Suprapubic skin (tissue), 3 donors: ENCODE results near the gene C11orf54.

Experiments
- POLR2AphosphoS5 ChIP-seq, 3 donors: sonication (generic); formaldehyde crosslinking; IDR thresholded peaks; one replicate each; pipeline ENCODE4 v1.6.1; 2017; ENCODE audit warnings: antibody characterized with exemption in 3 of 3
- TF ChIP-seq, protein P1 (sequence below), 2 donors: fragments of 200-600 bp in 1 of 2; fragments of 450-650 bp in 1 of 2; sonication (generic) in 1 of 2; IDR thresholded peaks; one replicate each; pipeline ENCODE4 v1.5.1; 2016 to 2019; ENCODE audit warnings: antibody characterized with exemption in 2 of 2, mild to moderate bottlenecking in 1 of 2, moderate library complexity in 1 of 2

DNA sequence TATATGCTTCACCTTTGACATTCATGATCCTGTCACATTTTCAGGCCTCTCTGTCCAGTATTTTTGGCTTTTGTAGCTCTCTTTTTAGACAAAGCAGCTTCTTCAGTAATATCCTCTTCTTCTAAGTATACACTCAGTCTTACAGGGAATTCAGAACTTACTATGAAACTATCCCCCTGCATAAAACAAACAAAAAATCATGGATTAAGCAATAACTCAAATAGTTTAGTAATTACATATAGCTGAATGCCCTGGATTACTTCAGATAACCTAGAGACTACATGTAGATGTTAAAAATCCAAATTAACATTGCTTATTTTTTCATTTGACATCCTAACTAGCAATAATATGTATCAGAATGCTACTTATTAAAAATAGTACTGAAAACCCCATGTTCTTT is 5.3 kb upstream of the C11orf54 start:
- TF ChIP-seq, protein P1, sequence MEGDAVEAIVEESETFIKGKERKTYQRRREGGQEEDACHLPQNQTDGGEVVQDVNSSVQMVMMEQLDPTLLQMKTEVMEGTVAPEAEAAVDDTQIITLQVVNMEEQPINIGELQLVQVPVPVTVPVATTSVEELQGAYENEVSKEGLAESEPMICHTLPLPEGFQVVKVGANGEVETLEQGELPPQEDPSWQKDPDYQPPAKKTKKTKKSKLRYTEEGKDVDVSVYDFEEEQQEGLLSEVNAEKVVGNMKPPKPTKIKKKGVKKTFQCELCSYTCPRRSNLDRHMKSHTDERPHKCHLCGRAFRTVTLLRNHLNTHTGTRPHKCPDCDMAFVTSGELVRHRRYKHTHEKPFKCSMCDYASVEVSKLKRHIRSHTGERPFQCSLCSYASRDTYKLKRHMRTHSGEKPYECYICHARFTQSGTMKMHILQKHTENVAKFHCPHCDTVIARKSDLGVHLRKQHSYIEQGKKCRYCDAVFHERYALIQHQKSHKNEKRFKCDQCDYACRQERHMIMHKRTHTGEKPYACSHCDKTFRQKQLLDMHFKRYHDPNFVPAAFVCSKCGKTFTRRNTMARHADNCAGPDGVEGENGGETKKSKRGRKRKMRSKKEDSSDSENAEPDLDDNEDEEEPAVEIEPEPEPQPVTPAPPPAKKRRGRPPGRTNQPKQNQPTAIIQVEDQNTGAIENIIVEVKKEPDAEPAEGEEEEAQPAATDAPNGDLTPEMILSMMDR (IDR thresholded peaks at IDR 0.05): no peak
- no peak for TF ChIP-seq POLR2AphosphoS5 (IDR thresholded peaks at IDR 0.05)
